H1 (cell line): ENCODE data around the gene KLHL17. TPM values are rescaled to one million over a fixed set of nuclear protein-coding genes. Genes with fewer than 3 reads are reported as not detected.

Experiments used
- CTCF ChIA-PET: fragments of 300-600 bp; sonication (Branson Sonifier 250); formaldehyde crosslinking; loops from one replicate; lab custom pipeline; 2021; ENCODE audit not compliant: partially characterized antibody; lab: Charles Lee
- POLR2A ChIA-PET: fragments of 300-600 bp; sonication (Branson Sonifier 250); formaldehyde crosslinking; loops from one replicate; lab custom pipeline; 2021; ENCODE audit warnings: inconsistent platforms; ENCODE audit not compliant: partially characterized antibody; lab: Charles Lee
- DNase-seq, 2 experiments: peaks; one replicate each; pipeline versions ENCODE4 v3.0.0 to v3.0.0-alpha.2; 2010 to 2022; ENCODE audit warnings: low spot score in 2 of 2, low read depth in 1 of 2, mixed read lengths in 1 of 2
- FAIRE-seq: peaks from 2 replicates; lab custom pipeline; 2011; peaks lifted over from hg19 to GRCh38; lab: Jason Lieb, UNC
- H2AFZ ChIP-seq: 2 replicates; pipeline ENCODE4 v1.8.1; 2012; ENCODE audit warnings: low read length, inconsistent platforms
- H2AK5ac ChIP-seq: 2 replicates; pipeline ENCODE4 v1.6.1; 2013; ENCODE audit warnings: low read depth, low read length
- H2BK120ac ChIP-seq: replicated peaks from 2 replicates; pipeline ENCODE3; 2013; ENCODE audit warnings: low read depth, low read length, inconsistent platforms
- H2BK12ac ChIP-seq: 2 replicates; pipeline ENCODE4 v1.6.1; 2013; ENCODE audit warnings: low read depth, low read length
- H2BK15ac ChIP-seq: 2 replicates; pipeline ENCODE4 v1.6.1; 2013; ENCODE audit warnings: low read length
- H2BK20ac ChIP-seq: 2 replicates; pipeline ENCODE4 v1.6.1; 2013; ENCODE audit warnings: low read length
- H2BK5ac ChIP-seq: 2 replicates; pipeline ENCODE4 v1.6.1; 2013; ENCODE audit warnings: low read depth, low read length
- H3K14ac ChIP-seq: 2 replicates; pipeline ENCODE4 v1.6.1; 2013; ENCODE audit warnings: inconsistent platforms; ENCODE audit not compliant: insufficient read length
- H3K18ac ChIP-seq: 2 replicates; pipeline ENCODE4 v1.6.1; 2013; ENCODE audit warnings: low read length; ENCODE audit errors: extremely low read depth
- H3K23ac ChIP-seq: 2 replicates; pipeline ENCODE4 v1.6.1; 2013; ENCODE audit warnings: inconsistent platforms; ENCODE audit not compliant: insufficient read length
- H3K23me2 ChIP-seq: 2 replicates; pipeline ENCODE4 v1.6.1; 2013; ENCODE audit warnings: low read depth, low read length
- H3K27ac ChIP-seq: 2 replicates; pipeline ENCODE4 v1.6.1; 2011; ENCODE audit warnings: low read depth, low read length, inconsistent platforms
- H3K27me3 ChIP-seq, 4 experiments: replicated peaks in 1 of 4; 1 replicate in 1 of 4; 2 replicates in 3 of 4; pipeline versions ENCODE4 v1.6.1 to v1.8.1; 2011 to 2013; ENCODE audit warnings: low read length in 3 of 4, mild to moderate bottlenecking in 3 of 4, inconsistent platforms in 2 of 4, mixed read lengths in 2 of 4, moderate library complexity in 1 of 4; ENCODE audit not compliant: control insufficient read depth in 3 of 4, insufficient read depth in 3 of 4; ENCODE audit errors: extremely low read depth in 1 of 4
- H3K36me3 ChIP-seq, 4 experiments: 2 replicates each; pipeline versions ENCODE4 v1.6.1 to v1.8.1; 2011 to 2013; ENCODE audit warnings: mild to moderate bottlenecking in 4 of 4, low read length in 3 of 4, moderate library complexity in 2 of 4, control low read depth in 1 of 4, inconsistent platforms in 1 of 4; ENCODE audit not compliant: insufficient read depth in 4 of 4, control insufficient read depth in 2 of 4
- H3K4ac ChIP-seq: replicated peaks from 2 replicates; pipeline ENCODE3; 2013; ENCODE audit warnings: low read length, low read depth, mixed read lengths, inconsistent platforms; ENCODE audit not compliant: insufficient read length
- H3K4me1 ChIP-seq, 4 experiments: replicated peaks in 1 of 4; 1 replicate in 1 of 4; 2 replicates in 3 of 4; pipeline versions ENCODE4 v1.6.1 to v1.8.1; 2011 to 2013; ENCODE audit warnings: low read length in 3 of 4, inconsistent platforms in 2 of 4, mixed read lengths in 1 of 4; ENCODE audit not compliant: insufficient read depth in 4 of 4, control insufficient read depth in 3 of 4
- H3K4me2 ChIP-seq, 2 experiments: 2 replicates each; pipeline versions ENCODE4 v1.6.1 to v1.8.1; 2011 to 2013; ENCODE audit warnings: low read depth in 2 of 2, low read length in 2 of 2, control low read depth in 1 of 2, inconsistent platforms in 1 of 2, mild to moderate bottlenecking in 1 of 2; ENCODE audit not compliant: insufficient read depth in 1 of 2
- H3K4me3 ChIP-seq, 4 experiments: fragments of 200-600, 300-600 bp in 1 of 4; sonication (generic), shearing (Covaris generic), sonication (Bioruptor Twin) in 1 of 4; 2 replicates each; pipeline versions ENCODE4 v1.5.1 to v1.8.1; 2011 to 2016; ENCODE audit warnings: low read length in 4 of 4, low read depth in 3 of 4, control low read depth in 2 of 4, inconsistent platforms in 2 of 4, mild to moderate bottlenecking in 2 of 4, mixed read lengths in 1 of 4, moderate library complexity in 1 of 4; ENCODE audit not compliant: insufficient read depth in 2 of 4; ENCODE audit errors: extremely low read depth in 1 of 4
- H3K56ac ChIP-seq: replicated peaks from 2 replicates; pipeline ENCODE3; 2013; ENCODE audit warnings: low read depth, mild to moderate bottlenecking, mixed read lengths, low read length, inconsistent platforms; ENCODE audit not compliant: insufficient read length
- H3K79me1 ChIP-seq: 2 replicates; pipeline ENCODE4 v1.6.1; 2013; ENCODE audit warnings: low read depth, low read length, control low read depth
- H3K79me2 ChIP-seq, 2 experiments: 2 replicates each; pipeline versions ENCODE4 v1.6.1 to v1.8.1; 2012 to 2013; ENCODE audit warnings: low read length in 2 of 2, mild to moderate bottlenecking in 2 of 2, inconsistent platforms in 1 of 2; ENCODE audit not compliant: insufficient read depth in 2 of 2, control insufficient read depth in 1 of 2
- H3K9ac ChIP-seq, 4 experiments: replicated peaks in 1 of 4; 1 replicate in 1 of 4; 2 replicates in 3 of 4; pipeline versions ENCODE4 v1.6.1 to v1.8.1; 2011 to 2013; ENCODE audit warnings: low read depth in 3 of 4, low read length in 3 of 4, control low read depth in 2 of 4, mild to moderate bottlenecking in 2 of 4, moderate library complexity in 2 of 4, inconsistent platforms in 1 of 4; ENCODE audit errors: extremely low read depth in 1 of 4
- H3K9me3 ChIP-seq, 2 experiments: 2 replicates each; pipeline versions ENCODE4 v1.6.1 to v1.8.1; 2012 to 2013; ENCODE audit warnings: mild to moderate bottlenecking in 2 of 2, moderate library complexity in 2 of 2, control low read depth in 1 of 2, inconsistent platforms in 1 of 2, low read depth in 1 of 2, low read length in 1 of 2, mixed read lengths in 1 of 2; ENCODE audit not compliant: insufficient read depth in 2 of 2
- H4K20me1 ChIP-seq, 2 experiments: replicated peaks in 1 of 2; 2 replicates each; pipeline versions ENCODE3 to v1.8.1; 2011 to 2013; ENCODE audit warnings: inconsistent platforms in 2 of 2, low read length in 2 of 2, mild to moderate bottlenecking in 1 of 2; ENCODE audit not compliant: insufficient read depth in 2 of 2, control insufficient read depth in 1 of 2
- H4K5ac ChIP-seq: 2 replicates; pipeline ENCODE4 v1.6.1; 2013; ENCODE audit warnings: low read length, low read depth, mixed read lengths, inconsistent platforms; ENCODE audit not compliant: insufficient read length
- H4K8ac ChIP-seq: 2 replicates; pipeline ENCODE4 v1.8.0; 2013; ENCODE audit warnings: mild to moderate bottlenecking, moderate library complexity, low read length, inconsistent platforms; ENCODE audit not compliant: insufficient read depth; ENCODE audit errors: extremely low read depth
- H4K91ac ChIP-seq: replicated peaks from 2 replicates; pipeline ENCODE3; 2013; ENCODE audit warnings: low read length, mixed read lengths, inconsistent platforms; ENCODE audit not compliant: insufficient read length
- CBX8 ChIP-seq: fragments of 300-800, 300-1000 bp; sonication (generic); IDR thresholded peaks from 2 replicates; pipeline ENCODE4 v1.7.1; 2016; ENCODE audit warnings: low read depth, low read length, borderline replicate concordance
- E2F6 ChIP-seq: IDR thresholded peaks from 2 replicates; pipeline ENCODE4 v1.6.1; 2012; ENCODE audit warnings: inconsistent platforms
- EZH2 ChIP-seq: fragments of 200-600 bp; sonication (generic); IDR thresholded peaks from 2 replicates; pipeline ENCODE4 v1.7.1; 2012; ENCODE audit warnings: low read depth, mild to moderate bottlenecking, moderate library complexity, low read length, inconsistent platforms; ENCODE audit not compliant: severe bottlenecking
- GTF2F1 ChIP-seq: IDR thresholded peaks from 2 replicates; pipeline ENCODE4 v1.6.1; 2012; ENCODE audit warnings: low read depth, low read length, improper control_type of control experiment, borderline replicate concordance
- HDAC2 ChIP-seq, 2 experiments: fragments of 300-600 bp in 1 of 2; sonication (generic) in 1 of 2; IDR thresholded peaks; 2 replicates each; pipeline ENCODE4 v1.6.1; 2011 to 2012; ENCODE audit warnings: low read depth in 2 of 2, low read length in 2 of 2, mild to moderate bottlenecking in 2 of 2, moderate library complexity in 2 of 2, borderline replicate concordance in 1 of 2, inconsistent platforms in 1 of 2
- JUND ChIP-seq: IDR thresholded peaks from 2 replicates; pipeline ENCODE4 v1.6.1; 2011; ENCODE audit warnings: mild to moderate bottlenecking, improper control_type of control experiment, low read length
- NANOG ChIP-seq: IDR thresholded peaks from 2 replicates; pipeline ENCODE4 v1.6.1; 2011; ENCODE audit warnings: low read length, low read depth, mild to moderate bottlenecking, inconsistent platforms; ENCODE audit not compliant: insufficient read depth, poor library complexity, severe bottlenecking
- SRF ChIP-seq: IDR thresholded peaks from 2 replicates; pipeline ENCODE4 v1.6.1; 2011; ENCODE audit warnings: mild to moderate bottlenecking, low read depth, low read length, moderate library complexity
- WGBS, 2 experiments: shearing (Covaris generic) in 1 of 2; methylation state at CpG; one replicate each; pipeline versions ENCODE4 v1.1.6 to v1.1.7; 2013 to 2015; ENCODE audit warnings: low lambda C conversion rate in 2 of 2, mixed read lengths in 2 of 2, inconsistent platforms in 1 of 2, low coverage in 1 of 2, missing lambda C conversion rate in 1 of 2; ENCODE audit not compliant: insufficient replicate concordance in 2 of 2, insufficient coverage in 1 of 2, insufficient read length in 1 of 2; ENCODE audit errors: extremely low coverage in 1 of 2, missing lambda C conversion rate in 1 of 2; 5-methylcytosine and 5-hydroxymethylcytosine counted together
- polyA plus RNA-seq, 7 experiments: library from polyadenylated mRNA; depleted of rRNA in 3 of 7; stranded (reverse) in 5 of 7; unstranded in 2 of 7; fragments of >200 nt in 5 of 7; fragments of 200-250 nt in 2 of 7; gene quantifications; 1 replicate in 5 of 7; 2 replicates in 1 of 7; 4 replicates in 1 of 7; pipeline versions ENCODE4 v1.2.1 to v1.2.3, GENCODE V29; 2011 to 2013; ENCODE audit warnings: missing spikeins in 2 of 7, mixed read lengths in 2 of 7
- total RNA-seq: library from RNA; stranded (reverse); fragmentation: NEBNext Ultra II Directional; extraction: Animal tissue kit (Norgen Biotek cat#: 25700); gene quantifications from 2 replicates; pipeline ENCODE4 v1.2.1, GENCODE V29; 2021

The KLHL17 gene
- total and polyA plus RNA-seq, 2 of the 8 experiments (the other 6 are each of a cell fraction or from before 2014, with no cell fraction given): 32.6 to 36.1 TPM

DNA sequence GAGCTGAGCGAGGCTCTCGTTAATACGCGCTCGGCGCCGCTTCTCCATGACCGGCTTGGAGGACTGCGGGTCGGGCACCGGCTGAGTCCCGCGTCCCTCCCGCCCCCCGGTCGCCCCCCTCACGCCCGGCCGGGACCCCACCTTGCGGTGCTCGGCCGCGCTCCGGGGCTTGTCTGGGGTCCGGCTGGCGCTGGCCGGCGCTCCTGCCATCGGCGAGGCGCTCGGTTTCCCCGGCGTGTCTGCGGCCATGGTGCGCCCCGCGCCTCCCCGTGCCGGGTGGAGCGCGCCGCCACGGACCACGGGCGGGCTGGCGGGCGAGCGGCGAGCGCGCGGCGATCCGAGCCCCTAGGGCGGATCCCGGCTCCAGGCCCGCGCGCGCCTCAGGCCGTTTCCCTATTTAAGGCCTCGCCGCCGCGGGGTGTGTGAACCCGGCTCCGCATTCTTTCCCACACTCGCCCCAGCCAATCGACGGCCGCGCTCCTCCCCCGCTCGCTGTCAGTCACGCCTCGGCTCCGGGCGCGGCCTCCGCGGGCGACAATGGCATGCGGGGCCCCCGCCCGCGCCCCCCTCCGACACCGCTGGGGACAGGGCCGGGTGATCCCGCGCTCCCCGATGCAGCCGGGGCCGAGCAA is 39.5 kb downstream of the KLHL17 start, which contains the start of gene HES4:
Gene HES4 (minus strand): TSS at position 373 of the 632 bp plus-strand sequence. CDS start 124 bp downstream, at position 249.
- Histone ChIP-seq H3K14ac (no peak within 1 kb of the TSS), H4K20me1 (peaks cover 0 to 8% of the 10 kb centered on the region in 2 experiments), H3K36me3 (peaks cover 0 to 18% (median 0%) of the 10 kb centered on the region in 4 experiments; a peak in 1 of 8 replicates), H3K4me1 (peaks cover 0 to 31% (median 15%) of the 10 kb centered on the region in 4 experiments; a peak in 6 of 7 replicates), H3K23ac (no peak within 1 kb of the TSS), H3K27me3 (peaks cover 47 to 89% (median 73%) of the 10 kb centered on the region in 4 experiments), H2AFZ (no peak within 1 kb of the TSS), H3K27ac (no peak within 1 kb of the TSS), H3K4me3 (peak within 1 kb of the TSS; percentile 34 to 77 (median 48)), H3K79me2 (no peaks in the 10 kb centered on the region), H2BK20ac (0 out of 2 replicates have a peak within 1 kb of the TSS, but pooled peaks have one; percentile 80), H3K9me3 (no peaks in the 10 kb centered on the region; a peak in 1 of 4 replicates), H3K79me1 (no peaks in the 10 kb centered on the region), H2BK15ac (peak within 1 kb of the TSS; percentile 16; the same call in 1 of the 2 replicates), H2BK5ac (peak within 1 kb of the TSS; percentile 52), H3K9ac (peak within 1 kb of the TSS in 2 of 4 experiments; percentile 47 to 67; a peak in 2 of 7 replicates), H3K23me2 (peaks cover 13% of the 10 kb centered on the region; the same call in 1 of the 2 replicates), H3K18ac (peak within 1 kb of the TSS; percentile 60), H3K4ac (no peak within 1 kb of the TSS), H2AK5ac (no peak within 1 kb of the TSS; the same call in 1 of the 2 replicates), H4K5ac (peak within 1 kb of the TSS; percentile 78), H2BK120ac (peak within 1 kb of the TSS; percentile 43), H4K91ac (peak within 1 kb of the TSS; percentile 65), H3K4me2 (peak within 1 kb of the TSS; percentile 56 to 71), H2BK12ac (peak within 1 kb of the TSS; percentile 92), H3K56ac (no peak within 1 kb of the TSS), H4K8ac (peak within 1 kb of the TSS; percentile 95)
- CTCF ChIA-PET: interaction anchor here (0.7 to 4.7 kb wide), 4 partner anchors 10 to 24 kb away, joined by 3 to 60 read pairs (median 22); partner anchors contain the start of genes ISG15 and PERM1
- 1% methylated on average over 40 of the region's 95 CpGs; no CpG with 5 or more reads in 1 of the 2 experiments for WGBS, 2 experiments
- POLR2A ChIA-PET: interaction anchor here (1.0 to 2.2 kb wide), 8 partner anchors 14 to 34 kb away, joined by 4 to 6 read pairs (median 4); no protein-coding TSS in a partner anchor
- DNase-seq (peak in 1 of 2 experiments; percentile 93), FAIRE-seq (no peak)
- no peak for TF ChIP-seq CBX8
- peak; percentile 60; the same call in 1 of the 2 replicates for TF ChIP-seq E2F6
- no peak for TF ChIP-seq JUND
- 0 out of 4 replicates have a peak, but pooled peaks of 1 of the 2 experiments have one; percentile 8 for TF ChIP-seq HDAC2 (IDR thresholded peaks at IDR 0.05; ENCODE audit: borderline replicate concordance in 1 of 2, low read depth in 2 of 2, low read length in 2 of 2)
- TF ChIP-seq EZH2: peak; percentile 68
- TF ChIP-seq SRF: no peak
- no peak for TF ChIP-seq NANOG
- TF ChIP-seq GTF2F1: no peak
